Neural progenitor cell (in vitro differentiated cells): Measurements from ENCODE around the gene LMAN2.

Experiments used
- EZH2 ChIP-seq: fragments of 200-600 bp; sonication (generic); IDR thresholded peaks from 2 replicates; pipeline ENCODE4 v1.6.1; 2017; ENCODE audit warnings: antibody characterized with exemption, mild to moderate bottlenecking, moderate library complexity
- TF ChIP-seq, protein P1 (sequence below): fragments of 200-600 bp; sonication (generic); IDR thresholded peaks from 2 replicates; pipeline ENCODE4 v1.5.1; 2017; ENCODE audit warnings: antibody characterized with exemption, mild to moderate bottlenecking

DNA sequence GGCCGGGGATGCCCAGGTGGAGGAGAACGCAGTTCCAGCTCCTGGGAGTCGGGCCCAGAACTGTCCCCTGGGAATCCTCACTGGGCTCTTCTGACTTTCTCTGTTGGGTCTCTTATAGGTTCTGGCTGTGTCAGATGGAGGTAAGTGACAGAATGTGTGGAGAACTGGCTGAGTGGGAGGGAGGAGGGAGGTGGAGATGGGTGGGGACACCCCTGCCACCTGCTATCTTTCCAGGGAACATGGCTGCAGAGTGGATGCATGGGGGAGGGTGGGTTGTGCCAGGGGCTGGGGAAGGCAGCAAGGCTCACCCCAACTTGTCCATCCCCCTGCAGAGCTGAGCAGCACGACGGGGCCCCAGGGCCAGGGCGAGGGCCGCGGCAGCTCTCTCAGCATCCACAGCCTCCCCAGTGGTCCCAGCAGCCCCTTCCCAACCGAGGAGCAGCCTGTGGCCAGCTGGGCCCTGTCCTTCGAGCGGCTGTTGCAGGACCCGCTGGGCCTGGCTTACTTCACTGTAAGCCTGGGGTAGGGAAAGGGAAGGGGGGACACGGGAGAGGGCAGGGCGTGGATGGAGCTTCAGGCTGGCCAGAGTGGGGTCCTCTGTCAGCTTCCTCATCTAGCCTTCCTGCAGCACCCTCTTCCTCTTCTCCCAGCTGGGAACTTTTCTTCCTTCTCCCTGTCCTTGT lies 14.5 kb upstream of the LMAN2 start:
- TF ChIP-seq EZH2: no peak
- TF ChIP-seq, protein P1, sequence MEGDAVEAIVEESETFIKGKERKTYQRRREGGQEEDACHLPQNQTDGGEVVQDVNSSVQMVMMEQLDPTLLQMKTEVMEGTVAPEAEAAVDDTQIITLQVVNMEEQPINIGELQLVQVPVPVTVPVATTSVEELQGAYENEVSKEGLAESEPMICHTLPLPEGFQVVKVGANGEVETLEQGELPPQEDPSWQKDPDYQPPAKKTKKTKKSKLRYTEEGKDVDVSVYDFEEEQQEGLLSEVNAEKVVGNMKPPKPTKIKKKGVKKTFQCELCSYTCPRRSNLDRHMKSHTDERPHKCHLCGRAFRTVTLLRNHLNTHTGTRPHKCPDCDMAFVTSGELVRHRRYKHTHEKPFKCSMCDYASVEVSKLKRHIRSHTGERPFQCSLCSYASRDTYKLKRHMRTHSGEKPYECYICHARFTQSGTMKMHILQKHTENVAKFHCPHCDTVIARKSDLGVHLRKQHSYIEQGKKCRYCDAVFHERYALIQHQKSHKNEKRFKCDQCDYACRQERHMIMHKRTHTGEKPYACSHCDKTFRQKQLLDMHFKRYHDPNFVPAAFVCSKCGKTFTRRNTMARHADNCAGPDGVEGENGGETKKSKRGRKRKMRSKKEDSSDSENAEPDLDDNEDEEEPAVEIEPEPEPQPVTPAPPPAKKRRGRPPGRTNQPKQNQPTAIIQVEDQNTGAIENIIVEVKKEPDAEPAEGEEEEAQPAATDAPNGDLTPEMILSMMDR: no peak
